Measurements from ENCODE around the gene COL19A1.

GRCh38 chr6:70215460-70216108 lies 349.2 kb downstream of the COL19A1 start:
- TF ChIP-seq TAF1 (IDR thresholded peaks at IDR 0.05; ENCODE audit: low read depth), result no peak
- no peak for TF ChIP-seq EP300 (IDR thresholded peaks at IDR 0.05; ENCODE audit: borderline replicate concordance)
- TF ChIP-seq NFIC (IDR thresholded peaks at IDR 0.05), result no peak
- TF ChIP-seq CREB1 (IDR thresholded peaks at IDR 0.05; ENCODE audit: low read depth), result no peak
- no peak for TF ChIP-seq RAD21 (IDR thresholded peaks at IDR 0.05; ENCODE audit: low read depth)
- TF ChIP-seq ZBTB7A (IDR thresholded peaks at IDR 0.05; ENCODE audit: low read depth), result no peak
- TF ChIP-seq REST (IDR thresholded peaks at IDR 0.05; ENCODE audit: low read depth), result no peak
- no peak for TF ChIP-seq CEBPB (IDR thresholded peaks at IDR 0.05)
- no peak for TF ChIP-seq USF1 (IDR thresholded peaks at IDR 0.05)
- TF ChIP-seq TCF12 (IDR thresholded peaks at IDR 0.05; ENCODE audit: low read depth), result no peak
- no peak for TF ChIP-seq MAX (IDR thresholded peaks at IDR 0.05)

Data from Ishikawa (cell line).